NCI-H1417 (cell line): ENCODE measurements around the gene RNF181.
"Not testable (repeated sequence)": the region's sequence is repeated elsewhere in the genome, so short reads cannot be mapped to it uniquely, and the experiment has no call there.

Experiments
- DNase-seq, 3 experiments: peaks; one replicate each; lab custom pipeline; 2025; lab: John Stamatoyannopoulos, UW

Gene RNF181

GRCh38 chr2:85595301-85596025, at the start of gene RNF181:
Gene RNF181, plus strand, starts transcription at chr2:85595745. Its CDS starts 19 bp downstream, at chr2:85595764.
- DNase-seq, result peak; percentile 89 to 96 (median 95)

GRCh38 chr2:85545780-85546240, 49.7 kb upstream of the RNF181 start:
- no peak for DNase-seq

GRCh38 chr2:85547089-85547858, 48.3 kb upstream of the RNF181 start:
- DNase-seq, result no peak

- no peak for DNase-seq
Observed at GRCh38 chr2:85547859-85548607, 47.5 kb upstream of the RNF181 start.

GRCh38 chr2:85548608-85548900, 47.0 kb upstream of the RNF181 start:
- no peak for DNase-seq

GRCh38 chr2:85549095-85549494, 46.5 kb upstream of the RNF181 start:
- DNase-seq, result no peak

- DNase-seq, result no peak
Observed at GRCh38 chr2:85549826-85550225, 45.7 kb upstream of the RNF181 start.

- no peak for DNase-seq
Observed at GRCh38 chr2:85550486-85550885, 45.1 kb upstream of the RNF181 start.

GRCh38 chr2:85551698-85552678, 43.6 kb upstream of the RNF181 start:
- DNase-seq, result peak; percentile 52 to 81 (median 76)

GRCh38 chr2:85553184-85553583, 42.4 kb upstream of the RNF181 start:
- DNase-seq, result no peak

GRCh38 chr2:85554980-85555612, 40.4 kb upstream of the RNF181 start:
- no peak for DNase-seq

GRCh38 chr2:85557130-85557529, 38.4 kb upstream of the RNF181 start:
- DNase-seq, result no peak

GRCh38 chr2:85558160-85558559, 37.4 kb upstream of the RNF181 start:
- DNase-seq, result no peak

- DNase-seq, result not testable (repeated sequence)
Observed at GRCh38 chr2:85560403-85560726, 35.2 kb upstream of the RNF181 start.

GRCh38 chr2:85560812-85561279, 34.7 kb upstream of the RNF181 start:
- DNase-seq, result no peak

GRCh38 chr2:85561280-85562212, 34.0 kb upstream of the RNF181 start, which contains the start of gene GGCX:
Gene GGCX, minus strand, starts transcription at chr2:85561493. Its CDS starts 65 bp downstream, at chr2:85561428.
- peak; percentile 89 to 94 (median 93) for DNase-seq

GRCh38 chr2:85564144-85564563, 31.4 kb upstream of the RNF181 start:
- no peak for DNase-seq

- DNase-seq, result no peak
Observed at GRCh38 chr2:85566265-85566664, 29.3 kb upstream of the RNF181 start.

- DNase-seq, result no peak
Observed at GRCh38 chr2:85575739-85576138, 19.8 kb upstream of the RNF181 start.

- DNase-seq, result no peak
Observed at GRCh38 chr2:85577063-85577385, 18.5 kb upstream of the RNF181 start.
